GM20000 (cell line): Measurements from ENCODE around the gene SNX25.
"Not testable (repeated sequence)": the region's sequence is repeated elsewhere in the genome, so short reads cannot be mapped to it uniquely, and the experiment has no call there.

Experiments
- DNase-seq: peaks from one replicate; pipeline ENCODE4 v3.0.0; 2012; ENCODE audit warnings: low spot score
- CTCF ChIP-seq: IDR thresholded peaks from 2 replicates; pipeline ENCODE4 v1.5.1; 2012; ENCODE audit warnings: mild to moderate bottlenecking, control low read depth; ENCODE audit errors: extremely low read depth, missing control alignments

SNX25 gene

GRCh38 chr4:185205697-185206342 is 3.6 kb upstream of the SNX25 start:
- DNase-seq: peak; percentile 37
- TF ChIP-seq CTCF: no peak

GRCh38 chr4:185207466-185207865 is 1.9 kb upstream of the SNX25 start:
- TF ChIP-seq CTCF: no peak

GRCh38 chr4:185209852-185210101 is 379 bp downstream of the SNX25 start:
- DNase-seq: not testable (repeated sequence)

More at GRCh38 chr4:185207466-185207865, 1.9 kb upstream of the SNX25 start:
- DNase-seq: no peak

GRCh38 chr4:185210102-185210981 is 944 bp downstream of the SNX25 start:
- no peak for TF ChIP-seq CTCF
- peak; percentile 38 for DNase-seq

GRCh38 chr4:185211035-185211434 is 1.6 kb downstream of the SNX25 start:
- DNase-seq: no peak
- TF ChIP-seq CTCF: no peak

GRCh38 chr4:185211641-185212040 is 2.2 kb downstream of the SNX25 start:
- no peak for TF ChIP-seq CTCF
- no peak for DNase-seq

- TF ChIP-seq CTCF: no peak
- DNase-seq: no peak
Observed at GRCh38 chr4:185212581-185212980, 3.2 kb downstream of the SNX25 start.

- peak; percentile 72 for DNase-seq
- TF ChIP-seq CTCF: no peak
Observed at GRCh38 chr4:185213877-185214276, 4.5 kb downstream of the SNX25 start.
